Stimulated activated CD4-positive, alpha-beta T cell treated with anti-CD3 and anti-CD28 coated beads, Interleukin-1b, Interleukin-23, amount 100 ng/mL, for 1 hour (primary cell): ENCODE data around the gene PCCA.
"Not testable (repeated sequence)": the region's sequence is repeated elsewhere in the genome, so short reads cannot be mapped to it uniquely, and the experiment has no call there.

Experiments used
- DNase-seq, 2 donors: peaks; one replicate each; pipeline ENCODE4 v3.0.0-alpha.2; 2020; ENCODE audit warnings: low read depth in 2 of 2

Gene PCCA

GRCh38 chr13:100544866-100545683 lies 456.2 kb downstream of the PCCA start:
- no peak for DNase-seq

GRCh38 chr13:100545684-100546061 lies 456.8 kb downstream of the PCCA start:
- no peak for DNase-seq

- no peak for DNase-seq
Measured at GRCh38 chr13:100546713-100547405, 458.0 kb downstream of the PCCA start.

- no peak for DNase-seq
Measured at GRCh38 chr13:100547791-100548201, 458.9 kb downstream of the PCCA start.

- DNase-seq = no peak
Measured at GRCh38 chr13:100549316-100549715, 460.4 kb downstream of the PCCA start.

GRCh38 chr13:100552755-100553154 lies 463.9 kb downstream of the PCCA start:
- no peak for DNase-seq

GRCh38 chr13:100559886-100560285 lies 471.0 kb downstream of the PCCA start:
- DNase-seq = no peak

- DNase-seq = no peak
Measured at GRCh38 chr13:100560498-100561157, 471.7 kb downstream of the PCCA start.

- no peak for DNase-seq
Measured at GRCh38 chr13:100561158-100561499, 472.2 kb downstream of the PCCA start.

GRCh38 chr13:100561599-100562204 lies 472.8 kb downstream of the PCCA start:
- DNase-seq = no peak

- DNase-seq = no peak
Measured at GRCh38 chr13:100563779-100564178, 474.9 kb downstream of the PCCA start.

- no peak for DNase-seq
Measured at GRCh38 chr13:100564444-100565223, 475.7 kb downstream of the PCCA start.

GRCh38 chr13:100565286-100565685 lies 476.4 kb downstream of the PCCA start:
- DNase-seq = no peak

- DNase-seq = no peak
Measured at GRCh38 chr13:100566543-100566942, 477.6 kb downstream of the PCCA start.

- DNase-seq = peak; percentile 46 to 58
Measured at GRCh38 chr13:100573121-100573520, 484.2 kb downstream of the PCCA start.

- DNase-seq = not testable (repeated sequence)
Measured at GRCh38 chr13:100577239-100577638, 488.3 kb downstream of the PCCA start.
